Skeletal muscle cell (primary cell): ENCODE measurements around the gene CIAO3.

Experiments
- DNase-seq: peaks from one replicate; pipeline ENCODE4 v3.0.0-alpha.2; 2010; ENCODE audit warnings: low read depth
- H3K4me3 ChIP-seq: 2 replicates; pipeline ENCODE4 v1.5.1; 2011; ENCODE audit warnings: low read depth, mild to moderate bottlenecking, control low read depth, low read length, moderate library complexity

CIAO3 gene

GRCh38 chr16:684961-685696 lies 55.7 kb downstream of the CIAO3 start:
- no peak for DNase-seq
- no peak overlapping the region for H3K4me3 ChIP-seq

- peak within 1 kb of the TSS; percentile 68 for H3K4me3 ChIP-seq
- DNase-seq, result peak; percentile 79
These were observed 56.6 kb downstream of the CIAO3 start, which contains the start of gene JMJD8 for GRCh38 chr16:684071-684794. TSS of gene JMJD8 (minus strand) at chr16:684334. CDS start at chr16:684319, 15 bp downstream.

GRCh38 chr16:683396-684070 lies 57.3 kb downstream of the CIAO3 start:
- peak overlapping the region; percentile 68 for H3K4me3 ChIP-seq
- DNase-seq, result no peak

- peak overlapping the region; percentile 68 for H3K4me3 ChIP-seq
- DNase-seq, result no peak
These were observed 58.1 kb downstream of the CIAO3 start for GRCh38 chr16:682493-683395.

GRCh38 chr16:681746-682427 lies 58.9 kb downstream of the CIAO3 start:
- H3K4me3 ChIP-seq, result peak overlapping the region; percentile 86
- no peak for DNase-seq

- DNase-seq, result no peak
- peak overlapping the region; percentile 86 for H3K4me3 ChIP-seq
These were observed 59.6 kb downstream of the CIAO3 start for GRCh38 chr16:680967-681745.

- H3K4me3 ChIP-seq, result peak overlapping the region; percentile 86
- no peak for DNase-seq
These were observed 60.2 kb downstream of the CIAO3 start for GRCh38 chr16:680625-680945.

GRCh38 chr16:679814-680624 lies 60.8 kb downstream of the CIAO3 start, which contains the start of gene STUB1:
TSS of gene STUB1 (plus strand) at chr16:680410. CDS start at chr16:680526, 116 bp downstream.
- DNase-seq, result no peak
- H3K4me3 ChIP-seq, result peak within 1 kb of the TSS; percentile 86
